ENCODE results near the gene AFF3. TPM values are rescaled to one million over a fixed set of nuclear protein-coding genes. Genes with fewer than 3 reads are reported as not detected.

The AFF3 gene
- total and polyA plus RNA-seq, 4 donors: 0.48 to 5.3 (median 2.3) TPM

GRCh38 chr2:99910902-99911301 is 231.5 kb downstream of the AFF3 start:
- DNase-seq (ENCODE audit: low spot score): no peak
- no peaks in the 10 kb centered on the region for H3K9me3 ChIP-seq (ENCODE audit: control insufficient read depth in 4 of 4, low read length in 3 of 4)
- no peaks in the 10 kb centered on the region for H3K27me3 ChIP-seq (ENCODE audit: control insufficient read depth in 4 of 4, insufficient read depth in 4 of 4, low read length in 3 of 4)
- WGBS: 94% methylated on average over 5 of the region's 5 CpGs
- no peak overlapping the region for H3K4me3 ChIP-seq (ENCODE audit: low read depth in 1 of 3, low read length in 3 of 3)
- H3K27ac ChIP-seq (ENCODE audit: low read depth in 1 of 2, low read length in 2 of 2): no peak overlapping the region
- H3K4me1 ChIP-seq (ENCODE audit: control insufficient read depth in 4 of 4, insufficient read depth in 4 of 4, low read length in 3 of 4): peaks cover 0 to 6% (median 0%) of the 10 kb centered on the region in 4 donors
- H3K9ac ChIP-seq (ENCODE audit: low read depth in 1 of 2, low read length in 2 of 2): no peak overlapping the region
- TF ChIP-seq FOXA1 (IDR thresholded peaks at IDR 0.05) (no peak), ATF3 (IDR thresholded peaks at IDR 0.05) (no peak), FOXA2 (IDR thresholded peaks at IDR 0.05) (no peak), ZBTB33 (IDR thresholded peaks at IDR 0.05) (no peak), GABPA (IDR thresholded peaks at IDR 0.05 in 1 of 2, conservative IDR thresholded peaks at IDR 0.05 in 1 of 2) (no peak), EGR1 (IDR thresholded peaks at IDR 0.05; ENCODE audit: low read depth in 2 of 2) (no peak), REST (IDR thresholded peaks at IDR 0.05) (no peak), HNF4G (IDR thresholded peaks at IDR 0.05) (no peak), RAD21 (IDR thresholded peaks at IDR 0.05) (no peak), JUND (IDR thresholded peaks at IDR 0.05) (no peak), SP1 (IDR thresholded peaks at IDR 0.05) (no peak), YY1 (IDR thresholded peaks at IDR 0.05) (no peak), CTCF (IDR thresholded peaks at IDR 0.05; ENCODE audit: low read depth, low read length, missing input control) (no peak)
- H3K36me3 ChIP-seq (ENCODE audit: control insufficient read depth in 4 of 4, insufficient read depth in 3 of 4, low read depth in 1 of 4, low read length in 3 of 4): no peaks in the 10 kb centered on the region

- Histone ChIP-seq H3K27me3 (ENCODE audit: control insufficient read depth in 4 of 4, insufficient read depth in 4 of 4, low read length in 3 of 4) (no peaks in the 10 kb centered on the region), H3K4me3 (ENCODE audit: low read depth in 1 of 3, low read length in 3 of 3) (no peak overlapping the region), H3K9me3 (ENCODE audit: control insufficient read depth in 4 of 4, low read length in 3 of 4) (no peaks in the 10 kb centered on the region), H3K36me3 (ENCODE audit: control insufficient read depth in 4 of 4, insufficient read depth in 3 of 4, low read depth in 1 of 4, low read length in 3 of 4) (no peaks in the 10 kb centered on the region), H3K9ac (ENCODE audit: low read depth in 1 of 2, low read length in 2 of 2) (no peak overlapping the region), H3K4me1 (ENCODE audit: control insufficient read depth in 4 of 4, insufficient read depth in 4 of 4, low read length in 3 of 4) (no peaks in the 10 kb centered on the region), H3K27ac (ENCODE audit: low read depth in 1 of 2, low read length in 2 of 2) (no peak overlapping the region)
- DNase-seq (ENCODE audit: low spot score): no peak
- 95% methylated on average over 2 of the region's 2 CpGs for WGBS
- no peak for TF ChIP-seq RAD21 (IDR thresholded peaks at IDR 0.05)
- TF ChIP-seq RXRA (IDR thresholded peaks at IDR 0.05): no peak
- no peak for TF ChIP-seq MAX (IDR thresholded peaks at IDR 0.05)
- TF ChIP-seq REST (IDR thresholded peaks at IDR 0.05): no peak
- no peak for TF ChIP-seq SP1 (IDR thresholded peaks at IDR 0.05)
- no peak for TF ChIP-seq FOXA2 (IDR thresholded peaks at IDR 0.05)
- no peak for TF ChIP-seq ATF3 (IDR thresholded peaks at IDR 0.05)
Measured at GRCh38 chr2:99905636-99906035, 236.8 kb downstream of the AFF3 start.

Measured in liver (tissue), 9 donors.